GM10248 (cell line): ENCODE data around the gene DLX5.
A peak's percentile ranks its signal among the peaks of the same experiment; 100 is the strongest.
"Not testable (repeated sequence)": the region's sequence is repeated elsewhere in the genome, so short reads cannot be mapped to it uniquely, and the experiment has no call there.

Source experiments
- CTCF ChIA-PET: fragments of 300-600 bp; sonication (Branson Sonifier 250); formaldehyde crosslinking; extraction: SDS; loops from one replicate; lab custom pipeline; 2021; ENCODE audit warnings: antibody characterized with exemption; lab: Yijun Ruan, JAX
- POLR2A ChIA-PET: fragments of 350-650 bp; sonication (Branson Sonifier 250); formaldehyde crosslinking; extraction: SDS; loops from one replicate; lab custom pipeline; 2020; ENCODE audit warnings: antibody characterized with exemption; lab: Yijun Ruan, JAX
- DNase-seq: peaks from one replicate; pipeline ENCODE4 v3.0.0; 2012; ENCODE audit errors: extremely low spot score
- CTCF ChIP-seq: IDR thresholded peaks from 2 replicates; pipeline ENCODE4 v1.5.1; 2012; ENCODE audit warnings: mild to moderate bottlenecking, low read depth; ENCODE audit errors: extremely low read depth, missing control alignments, control extremely low read depth

DLX5 gene

GRCh38 chr7:97024209-97025129, at the start of gene DLX5:
DLX5 (minus strand) TSS chr7:97024831; CDS start chr7:97024623, 208 bp downstream.
- POLR2A ChIA-PET = no interaction called here
- DNase-seq = no peak
- TF ChIP-seq CTCF = no peak
- CTCF ChIA-PET = interaction anchor here (0.7 to 1.7 kb wide), 2 partner anchors 40 to 1109 kb away, joined by 3 to 4 read pairs; no protein-coding TSS in a partner anchor

GRCh38 chr7:97072025-97072424, 47.4 kb upstream of the DLX5 start:
- DNase-seq, POLR2A ChIA-PET: not testable (repeated sequence)
- CTCF ChIA-PET = interaction anchor here (1.9 to 5.5 kb wide), 2 partner anchors 7 to 8 kb away, joined by 9 to 35 read pairs; no protein-coding TSS in a partner anchor

- CTCF ChIA-PET = interaction anchor here (0.7 to 4.7 kb wide), 16 partner anchors 10 to 1342 kb away, joined by 3 to 35 read pairs (median 4); no protein-coding TSS in a partner anchor
- POLR2A ChIA-PET = no interaction called here
Observed at GRCh38 chr7:97064972-97065587, 40.4 kb upstream of the DLX5 start.

GRCh38 chr7:97064020-97064419, 39.4 kb upstream of the DLX5 start:
- no peak for TF ChIP-seq CTCF
- ChIA-PET POLR2A (no interaction called here), CTCF (interaction anchor here (1.1 to 4.7 kb wide), 11 partner anchors 11 to 1341 kb away, joined by 3 to 35 read pairs (median 4); no protein-coding TSS in a partner anchor)
- DNase-seq = no peak

More at GRCh38 chr7:97064972-97065587, 40.4 kb upstream of the DLX5 start:
- peak; percentile 58 for DNase-seq
- TF ChIP-seq CTCF = peak; percentile 69

- ChIA-PET CTCF (interaction anchor here (1.0 to 1.8 kb wide), 2 partner anchors 21 to 32 kb away, joined by 3 to 4 read pairs; no protein-coding TSS in a partner anchor), POLR2A (no interaction called here)
- TF ChIP-seq CTCF = no peak
- DNase-seq = no peak
Observed at GRCh38 chr7:97043281-97043680, 18.6 kb upstream of the DLX5 start.

- ChIA-PET CTCF (interaction anchor here (3.9 kb wide), 1 partner anchor 13 kb away, joined by 19 read pairs; no protein-coding TSS in a partner anchor), POLR2A (no interaction called here)
- DNase-seq = no peak
- no peak for TF ChIP-seq CTCF
Observed at GRCh38 chr7:97039374-97040065, 14.9 kb upstream of the DLX5 start.

GRCh38 chr7:97034213-97034852, 9.7 kb upstream of the DLX5 start:
- CTCF ChIA-PET = interaction anchor here (1.0 to 1.8 kb wide), 4 partner anchors 10 to 1119 kb away, joined by 3 to 5 read pairs (median 4); no protein-coding TSS in a partner anchor
- DNase-seq, POLR2A ChIA-PET: not testable (repeated sequence)
